ENCODE data around the gene MACROD2. TPM values are rescaled to one million over a fixed set of nuclear protein-coding genes. Genes with fewer than 3 reads are reported as not detected.

Gene MACROD2
- total and polyA plus RNA-seq, 2 of the 4 experiments (the other 2 are of a cell fraction) = not detected

- no peaks in the 10 kb centered on the region for H3K36me3 ChIP-seq (ENCODE audit: control insufficient read depth, insufficient read depth, low read length)
- no peak overlapping the region for H2BK120ac ChIP-seq (ENCODE audit: low read depth, low read length)
- no peaks in the 10 kb centered on the region for H3K4me1 ChIP-seq (ENCODE audit: control insufficient read depth, insufficient read depth, low read length)
- in situ Hi-C loops (cut with MboI; ENCODE audit: low sequenced_read_pairs) (no loop called here), intact Hi-C loops (cut with micrococcal nuclease) (no loop called here), dilution Hi-C loops (cut with HindIII; ENCODE audit: low sequenced_read_pairs, unreplicated experiment) (no loop called here)
- H3K27ac ChIP-seq (ENCODE audit: insufficient read depth, low read length) = no peak overlapping the region
- no peak overlapping the region for H2AFZ ChIP-seq (replicated peaks; ENCODE audit: low read length, poor library complexity)
- TF ChIP-seq CEBPB (IDR thresholded peaks at IDR 0.05; ENCODE audit: low read depth, low read length) = no peak
- no peak for TF ChIP-seq MAFK (IDR thresholded peaks at IDR 0.05; ENCODE audit: low read depth, low read length)
- no peak for TF ChIP-seq USF2 (IDR thresholded peaks at IDR 0.05; ENCODE audit: low read depth, low read length)
- TF ChIP-seq NFE2L2 (IDR thresholded peaks at IDR 0.05; ENCODE audit: low read depth, low read length) = no peak
- TF ChIP-seq ELK1 (IDR thresholded peaks at IDR 0.05; ENCODE audit: borderline replicate concordance, low read depth, low read length) = no peak
- TF ChIP-seq FOS (IDR thresholded peaks at IDR 0.05; ENCODE audit: low read depth, low read length) = no peak
- TF ChIP-seq MAZ (IDR thresholded peaks at IDR 0.05; ENCODE audit: borderline replicate concordance, low read depth, low read length) = no peak
- no peak for TF ChIP-seq BHLHE40 (IDR thresholded peaks at IDR 0.05; ENCODE audit: low read depth, low read length)
- TF ChIP-seq RFX5 (IDR thresholded peaks at IDR 0.05; ENCODE audit: low read depth, low read length) = no peak
- TF ChIP-seq CTCF (conservative IDR thresholded peaks at IDR 0.05; ENCODE audit: low read depth, low read length) = no peak
- TF ChIP-seq MXI1 (IDR thresholded peaks at IDR 0.05; ENCODE audit: borderline replicate concordance, low read depth, low read length) = no peak
- TF ChIP-seq CHD1 (IDR thresholded peaks at IDR 0.05; ENCODE audit: low read depth, low read length) = no peak
- TF ChIP-seq POLR2A (IDR thresholded peaks at IDR 0.05; ENCODE audit: low read depth, low read length) = no peak
- no peak for TF ChIP-seq RCOR1 (IDR thresholded peaks at IDR 0.05; ENCODE audit: insufficient replicate concordance, low read length)
- TF ChIP-seq RAD21 (IDR thresholded peaks at IDR 0.05; ENCODE audit: low read length) = no peak
- no peak overlapping the region for H4K91ac ChIP-seq (ENCODE audit: insufficient read depth, low read depth, low read length)
- no peak overlapping the region for H4K8ac ChIP-seq (ENCODE audit: low read depth in 2 of 2, low read length in 2 of 2)
- H3K56ac ChIP-seq (ENCODE audit: extremely low read depth, insufficient read depth, low read length) = no peak overlapping the region
- no peaks in the 10 kb centered on the region for H3K27me3 ChIP-seq (ENCODE audit: control insufficient read depth, insufficient read depth, low read length)
- ChIA-PET POLR2A (ENCODE audit: unreplicated experiment) (no interaction called here), CTCF (no interaction called here)
- no peaks in the 10 kb centered on the region for H3K79me1 ChIP-seq (ENCODE audit: low read depth in 1 of 2, low read length in 2 of 2)
- H2BK20ac ChIP-seq (ENCODE audit: low read depth, low read length) = no peak overlapping the region
- no peak overlapping the region for H3K4me2 ChIP-seq (ENCODE audit: low read depth, low read length)
- H2AK5ac ChIP-seq (ENCODE audit: low read depth, low read length) = no peak overlapping the region
- H2BK15ac ChIP-seq (ENCODE audit: low read depth, low read length) = no peak overlapping the region
- no peaks in the 10 kb centered on the region for H3K9me1 ChIP-seq (ENCODE audit: insufficient read depth, low read length)
- H4K20me1 ChIP-seq (ENCODE audit: insufficient read depth, low read length) = no peaks in the 10 kb centered on the region
- BruUV-seq (replicated peaks) = no TSS peak
- DNase-seq (no peak), ATAC-seq (ENCODE audit: low read depth) (no peak)
- H3K14ac ChIP-seq (replicated peaks; ENCODE audit: low read depth, low read length) = no peak overlapping the region
- no peak overlapping the region for H3K4me3 ChIP-seq (ENCODE audit: insufficient read depth, low read depth, low read length)
- H3K23ac ChIP-seq (ENCODE audit: low read depth, low read length) = no peak overlapping the region
- H4K5ac ChIP-seq (ENCODE audit: low read depth, low read length) = no peak overlapping the region
- H2BK5ac ChIP-seq (ENCODE audit: low read depth, low read length, poor library complexity, severe bottlenecking) = no peak overlapping the region
- H3K9ac ChIP-seq (ENCODE audit: low read depth, low read length) = no peak overlapping the region
- no peak overlapping the region for H3K18ac ChIP-seq (ENCODE audit: low read depth, low read length)
- no peak overlapping the region for H2AK9ac ChIP-seq (replicated peaks; ENCODE audit: low read depth, low read length, poor library complexity)
- no CpG with 5 or more reads among the region's 7 CpGs for WGBS, 2 experiments (ENCODE audit: extremely low coverage in 2 of 2, insufficient read length in 1 of 2)
- no peak overlapping the region for H3K4ac ChIP-seq (ENCODE audit: low read depth, low read length)
- peaks cover 3% of the 10 kb centered on the region; the same call in 1 of the 2 replicates for H3K9me3 ChIP-seq (ENCODE audit: control insufficient read depth, insufficient read depth, low read length)
Measured at GRCh38 chr20:14838663-14839628, 843.6 kb downstream of the MACROD2 start.

All from IMR-90 (cell line).